ENCODE data around the gene ZNF862. TPM values are rescaled to one million over a fixed set of nuclear protein-coding genes. Genes with fewer than 3 reads are reported as not detected.

Gene ZNF862
- total RNA-seq, 4 donors from 2014 or later: 12.9 to 18.1 (median 14.7) TPM

GRCh38 chr7:149865437-149865836 is 27.3 kb downstream of the ZNF862 start:
- no peak for TF ChIP-seq CTCF (IDR thresholded peaks at IDR 0.05; ENCODE audit: low read depth)

GRCh38 chr7:149866139-149866778 is 28.1 kb downstream of the ZNF862 start:
- no peak for TF ChIP-seq CTCF (IDR thresholded peaks at IDR 0.05; ENCODE audit: low read depth)

GRCh38 chr7:149866779-149867447 is 28.7 kb downstream of the ZNF862 start:
- TF ChIP-seq CTCF (IDR thresholded peaks at IDR 0.05; ENCODE audit: low read depth): no peak

- no peak for TF ChIP-seq CTCF (IDR thresholded peaks at IDR 0.05; ENCODE audit: low read depth)
Observed at GRCh38 chr7:149867762-149868622, 29.8 kb downstream of the ZNF862 start.

- TF ChIP-seq CTCF (IDR thresholded peaks at IDR 0.05; ENCODE audit: low read depth): no peak
Observed at GRCh38 chr7:149868623-149869290, 30.6 kb downstream of the ZNF862 start.

GRCh38 chr7:149869291-149869650 is 31.1 kb downstream of the ZNF862 start:
- TF ChIP-seq CTCF (IDR thresholded peaks at IDR 0.05; ENCODE audit: low read depth): no peak
